ENCODE data around the gene CNBP.
"Not testable (repeated sequence)": the region's sequence is repeated elsewhere in the genome, so short reads cannot be mapped to it uniquely, and the experiment has no call there.

CNBP gene

GRCh38 chr3:129184784-129185542, 1.3 kb upstream of the CNBP start:
- DNase-seq, result not testable (repeated sequence)

- no peak for DNase-seq
Measured at GRCh38 chr3:129184396-129184657, 631 bp upstream of the CNBP start.

GRCh38 chr3:129182390-129183185, 1.1 kb downstream of the CNBP start:
- no peak for DNase-seq

- no peak for DNase-seq
Measured at GRCh38 chr3:129181819-129182218, 1.9 kb downstream of the CNBP start.

GRCh38 chr3:129180461-129180860, 3.2 kb downstream of the CNBP start:
- no peak for DNase-seq

- DNase-seq, result no peak
Measured at GRCh38 chr3:129176051-129176450, 7.6 kb downstream of the CNBP start.

GRCh38 chr3:129173725-129174124, 10.0 kb downstream of the CNBP start:
- no peak for DNase-seq

GRCh38 chr3:129173206-129173605, 10.5 kb downstream of the CNBP start:
- DNase-seq, result no peak

GRCh38 chr3:129166579-129167332, 16.9 kb downstream of the CNBP start:
- DNase-seq, result no peak

GRCh38 chr3:129165594-129165993, 18.1 kb downstream of the CNBP start:
- DNase-seq, result not testable (repeated sequence)

GRCh38 chr3:129164500-129164899, 19.2 kb downstream of the CNBP start:
- DNase-seq, result no peak

GRCh38 chr3:129162729-129163579, 20.7 kb downstream of the CNBP start:
- no peak for DNase-seq

GRCh38 chr3:129161860-129162271, 21.8 kb downstream of the CNBP start:
- no peak for DNase-seq

GRCh38 chr3:129160891-129161859, 22.5 kb downstream of the CNBP start, which contains the start of gene ISY1:
Gene ISY1, minus strand, starts transcription at chr3:129161063. Its CDS starts 88 bp downstream, at chr3:129160975.
- DNase-seq, result peak; percentile 92

- DNase-seq, result no peak
Measured at GRCh38 chr3:129144786-129145185, 38.9 kb downstream of the CNBP start.

- not testable (repeated sequence) for DNase-seq
Measured at GRCh38 chr3:129141011-129141410, 42.7 kb downstream of the CNBP start.

- no peak for DNase-seq
Measured at GRCh38 chr3:129139911-129140310, 43.8 kb downstream of the CNBP start.

GRCh38 chr3:129136275-129136674, 47.4 kb downstream of the CNBP start:
- DNase-seq, result not testable (repeated sequence)

GRCh38 chr3:129132097-129132866, 51.4 kb downstream of the CNBP start:
- no peak for DNase-seq

GRCh38 chr3:129131465-129132088, 52.1 kb downstream of the CNBP start:
- no peak for DNase-seq
